ENCODE data around the gene PARD3.

GRCh38 chr10:34494012-34494411, 321.1 kb downstream of the PARD3 start:
- no peak for TF ChIP-seq CTCF (conservative IDR thresholded peaks at IDR 0.05 in 1 of 2, IDR thresholded peaks at IDR 0.05 in 1 of 2; ENCODE audit: low read depth in 1 of 2, low read length in 2 of 2)
- TF ChIP-seq EZH2 (IDR thresholded peaks at IDR 0.05; ENCODE audit: low read length, missing control alignments), result no peak

Data from fibroblast of lung (primary cell).